Measurements from ENCODE around the gene ZNF493.

ZNF493 gene

GRCh38 chr19:21396893-21397572 is at the start of gene ZNF493:
ZNF493 (plus strand) TSS chr19:21397133; CDS start chr19:21397238, 105 bp downstream.
- H3K9me2 ChIP-seq (replicated peaks; ENCODE audit: insufficient read depth, low read length) = no peaks in the 10 kb centered on the region
- peak within 1 kb of the TSS; percentile 89 for H3K4me3 ChIP-seq (ENCODE audit: insufficient read depth, low read length, poor library complexity, severe bottlenecking)
- no peaks in the 10 kb centered on the region for H3K9me3 ChIP-seq (ENCODE audit: insufficient read depth, low read length)
- H3K36me3 ChIP-seq (ENCODE audit: low read length) = peaks cover 24% of the 10 kb centered on the region
- no peaks in the 10 kb centered on the region for H3F3A ChIP-seq (ENCODE audit: insufficient read depth)
- peak within 1 kb of the TSS; percentile 87 for H3K4me2 ChIP-seq (ENCODE audit: low read depth, low read length, poor library complexity, severe bottlenecking)
- peak within 1 kb of the TSS; percentile 42 for H2AFZ ChIP-seq (ENCODE audit: low read depth, low read length, severe bottlenecking)
- H3K27me3 ChIP-seq (ENCODE audit: low read length) = no peaks in the 10 kb centered on the region
- H3K79me2 ChIP-seq (ENCODE audit: insufficient read depth, low read length) = peaks cover 41% of the 10 kb centered on the region
- H3K27ac ChIP-seq (ENCODE audit: low read depth, low read length) = no peak within 1 kb of the TSS
- no peaks in the 10 kb centered on the region for H4K20me1 ChIP-seq (ENCODE audit: low read depth, low read length)
- peak within 1 kb of the TSS; percentile 80 for H3K9ac ChIP-seq (ENCODE audit: low read length)
- no peak for TF ChIP-seq EZH2phosphoT487 (conservative IDR thresholded peaks at IDR 0.05; ENCODE audit: low read length)
- TF ChIP-seq, protein P1, sequence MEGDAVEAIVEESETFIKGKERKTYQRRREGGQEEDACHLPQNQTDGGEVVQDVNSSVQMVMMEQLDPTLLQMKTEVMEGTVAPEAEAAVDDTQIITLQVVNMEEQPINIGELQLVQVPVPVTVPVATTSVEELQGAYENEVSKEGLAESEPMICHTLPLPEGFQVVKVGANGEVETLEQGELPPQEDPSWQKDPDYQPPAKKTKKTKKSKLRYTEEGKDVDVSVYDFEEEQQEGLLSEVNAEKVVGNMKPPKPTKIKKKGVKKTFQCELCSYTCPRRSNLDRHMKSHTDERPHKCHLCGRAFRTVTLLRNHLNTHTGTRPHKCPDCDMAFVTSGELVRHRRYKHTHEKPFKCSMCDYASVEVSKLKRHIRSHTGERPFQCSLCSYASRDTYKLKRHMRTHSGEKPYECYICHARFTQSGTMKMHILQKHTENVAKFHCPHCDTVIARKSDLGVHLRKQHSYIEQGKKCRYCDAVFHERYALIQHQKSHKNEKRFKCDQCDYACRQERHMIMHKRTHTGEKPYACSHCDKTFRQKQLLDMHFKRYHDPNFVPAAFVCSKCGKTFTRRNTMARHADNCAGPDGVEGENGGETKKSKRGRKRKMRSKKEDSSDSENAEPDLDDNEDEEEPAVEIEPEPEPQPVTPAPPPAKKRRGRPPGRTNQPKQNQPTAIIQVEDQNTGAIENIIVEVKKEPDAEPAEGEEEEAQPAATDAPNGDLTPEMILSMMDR (IDR thresholded peaks at IDR 0.05; ENCODE audit: insufficient read depth, low read length, poor library complexity, severe bottlenecking) = no peak

GRCh38 chr19:21352830-21353229 is 44.1 kb upstream of the ZNF493 start:
- H2AFZ ChIP-seq (ENCODE audit: low read depth, low read length, severe bottlenecking) = no peak overlapping the region
- H3K9ac ChIP-seq (ENCODE audit: low read length) = no peak overlapping the region
- no peak overlapping the region for H3K4me3 ChIP-seq (ENCODE audit: insufficient read depth, low read length, poor library complexity, severe bottlenecking)
- no peak overlapping the region for H3K4me2 ChIP-seq (ENCODE audit: low read depth, low read length, poor library complexity, severe bottlenecking)
- H3K36me3 ChIP-seq (ENCODE audit: low read length) = no peaks in the 10 kb centered on the region
- TF ChIP-seq EZH2phosphoT487 (conservative IDR thresholded peaks at IDR 0.05; ENCODE audit: low read length) = no peak
- TF ChIP-seq, protein P1 (IDR thresholded peaks at IDR 0.05; ENCODE audit: insufficient read depth, low read length, poor library complexity, severe bottlenecking) = no peak
- no peaks in the 10 kb centered on the region for H4K20me1 ChIP-seq (ENCODE audit: low read depth, low read length)
- no peaks in the 10 kb centered on the region for H3K79me2 ChIP-seq (ENCODE audit: insufficient read depth, low read length)
- H3K9me2 ChIP-seq (replicated peaks; ENCODE audit: insufficient read depth, low read length) = no peaks in the 10 kb centered on the region
- H3K9me3 ChIP-seq (ENCODE audit: insufficient read depth, low read length) = peaks cover 6% of the 10 kb centered on the region; the same call in 1 of the 2 replicates
- H3K27me3 ChIP-seq (ENCODE audit: low read length) = no peaks in the 10 kb centered on the region
- no peaks in the 10 kb centered on the region for H3F3A ChIP-seq (ENCODE audit: insufficient read depth)
- H3K27ac ChIP-seq (ENCODE audit: low read depth, low read length) = no peak overlapping the region

GRCh38 chr19:21358768-21359451 is 38.0 kb upstream of the ZNF493 start, which contains the start of gene ZNF738:
ZNF738 (plus strand) TSS chr19:21359000; CDS start chr19:21359141, 141 bp downstream.
- Histone ChIP-seq H2AFZ (ENCODE audit: low read depth, low read length, severe bottlenecking) (peak within 1 kb of the TSS; percentile 82), H3K9me3 (ENCODE audit: insufficient read depth, low read length) (no peaks in the 10 kb centered on the region), H3K9me2 (replicated peaks; ENCODE audit: insufficient read depth, low read length) (no peaks in the 10 kb centered on the region), H3K27ac (ENCODE audit: low read depth, low read length) (peak within 1 kb of the TSS; percentile 74), H3K4me2 (ENCODE audit: low read depth, low read length, poor library complexity, severe bottlenecking) (peak within 1 kb of the TSS; percentile 95), H3K4me3 (ENCODE audit: insufficient read depth, low read length, poor library complexity, severe bottlenecking) (peak within 1 kb of the TSS; percentile 91), H3K27me3 (ENCODE audit: low read length) (no peaks in the 10 kb centered on the region), H3F3A (ENCODE audit: insufficient read depth) (no peaks in the 10 kb centered on the region), H3K79me2 (ENCODE audit: insufficient read depth, low read length) (peaks cover 41% of the 10 kb centered on the region), H3K36me3 (ENCODE audit: low read length) (peaks cover 34% of the 10 kb centered on the region), H4K20me1 (ENCODE audit: low read depth, low read length) (no peaks in the 10 kb centered on the region), H3K9ac (ENCODE audit: low read length) (peak within 1 kb of the TSS; percentile 97)
- no peak for TF ChIP-seq EZH2phosphoT487 (conservative IDR thresholded peaks at IDR 0.05; ENCODE audit: low read length)
- TF ChIP-seq, protein P1 (IDR thresholded peaks at IDR 0.05; ENCODE audit: insufficient read depth, low read length, poor library complexity, severe bottlenecking) = no peak

All from SU-DHL-6 (cell line).